ENCODE data around the gene PKHD1. TPM values are rescaled to one million over a fixed set of nuclear protein-coding genes. Genes with fewer than 3 reads are reported as not detected.

Gene PKHD1
- total RNA-seq, 1 experiment from 2014 or later: not detected

DNA sequence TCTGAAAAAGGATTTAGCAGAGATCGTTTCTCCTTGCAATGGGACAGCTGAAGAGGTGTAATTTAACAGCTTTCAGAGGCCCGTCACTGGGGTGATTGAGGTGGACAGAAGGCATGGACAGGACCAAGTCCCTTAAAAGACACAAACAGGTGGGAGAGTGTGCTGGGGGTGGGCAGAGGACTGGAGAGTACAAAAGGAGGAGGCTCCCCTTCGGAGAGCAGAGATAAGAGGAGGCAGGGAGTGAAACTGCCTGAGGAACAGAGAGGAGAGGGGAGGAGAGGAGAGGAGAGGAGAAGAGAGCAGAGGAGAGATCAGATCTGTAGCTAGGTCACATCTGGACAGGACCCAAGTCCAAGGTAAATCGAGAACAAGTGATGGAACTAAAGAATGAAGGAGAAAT lies 48.6 kb upstream of the PKHD1 start:
- no peak for TF ChIP-seq SIN3A (IDR thresholded peaks at IDR 0.05; ENCODE audit: borderline replicate concordance, insufficient read depth, low read depth, low read length)
- TF ChIP-seq, protein P1, sequence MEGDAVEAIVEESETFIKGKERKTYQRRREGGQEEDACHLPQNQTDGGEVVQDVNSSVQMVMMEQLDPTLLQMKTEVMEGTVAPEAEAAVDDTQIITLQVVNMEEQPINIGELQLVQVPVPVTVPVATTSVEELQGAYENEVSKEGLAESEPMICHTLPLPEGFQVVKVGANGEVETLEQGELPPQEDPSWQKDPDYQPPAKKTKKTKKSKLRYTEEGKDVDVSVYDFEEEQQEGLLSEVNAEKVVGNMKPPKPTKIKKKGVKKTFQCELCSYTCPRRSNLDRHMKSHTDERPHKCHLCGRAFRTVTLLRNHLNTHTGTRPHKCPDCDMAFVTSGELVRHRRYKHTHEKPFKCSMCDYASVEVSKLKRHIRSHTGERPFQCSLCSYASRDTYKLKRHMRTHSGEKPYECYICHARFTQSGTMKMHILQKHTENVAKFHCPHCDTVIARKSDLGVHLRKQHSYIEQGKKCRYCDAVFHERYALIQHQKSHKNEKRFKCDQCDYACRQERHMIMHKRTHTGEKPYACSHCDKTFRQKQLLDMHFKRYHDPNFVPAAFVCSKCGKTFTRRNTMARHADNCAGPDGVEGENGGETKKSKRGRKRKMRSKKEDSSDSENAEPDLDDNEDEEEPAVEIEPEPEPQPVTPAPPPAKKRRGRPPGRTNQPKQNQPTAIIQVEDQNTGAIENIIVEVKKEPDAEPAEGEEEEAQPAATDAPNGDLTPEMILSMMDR (IDR thresholded peaks at IDR 0.05): no peak
- TF ChIP-seq, protein P2, sequence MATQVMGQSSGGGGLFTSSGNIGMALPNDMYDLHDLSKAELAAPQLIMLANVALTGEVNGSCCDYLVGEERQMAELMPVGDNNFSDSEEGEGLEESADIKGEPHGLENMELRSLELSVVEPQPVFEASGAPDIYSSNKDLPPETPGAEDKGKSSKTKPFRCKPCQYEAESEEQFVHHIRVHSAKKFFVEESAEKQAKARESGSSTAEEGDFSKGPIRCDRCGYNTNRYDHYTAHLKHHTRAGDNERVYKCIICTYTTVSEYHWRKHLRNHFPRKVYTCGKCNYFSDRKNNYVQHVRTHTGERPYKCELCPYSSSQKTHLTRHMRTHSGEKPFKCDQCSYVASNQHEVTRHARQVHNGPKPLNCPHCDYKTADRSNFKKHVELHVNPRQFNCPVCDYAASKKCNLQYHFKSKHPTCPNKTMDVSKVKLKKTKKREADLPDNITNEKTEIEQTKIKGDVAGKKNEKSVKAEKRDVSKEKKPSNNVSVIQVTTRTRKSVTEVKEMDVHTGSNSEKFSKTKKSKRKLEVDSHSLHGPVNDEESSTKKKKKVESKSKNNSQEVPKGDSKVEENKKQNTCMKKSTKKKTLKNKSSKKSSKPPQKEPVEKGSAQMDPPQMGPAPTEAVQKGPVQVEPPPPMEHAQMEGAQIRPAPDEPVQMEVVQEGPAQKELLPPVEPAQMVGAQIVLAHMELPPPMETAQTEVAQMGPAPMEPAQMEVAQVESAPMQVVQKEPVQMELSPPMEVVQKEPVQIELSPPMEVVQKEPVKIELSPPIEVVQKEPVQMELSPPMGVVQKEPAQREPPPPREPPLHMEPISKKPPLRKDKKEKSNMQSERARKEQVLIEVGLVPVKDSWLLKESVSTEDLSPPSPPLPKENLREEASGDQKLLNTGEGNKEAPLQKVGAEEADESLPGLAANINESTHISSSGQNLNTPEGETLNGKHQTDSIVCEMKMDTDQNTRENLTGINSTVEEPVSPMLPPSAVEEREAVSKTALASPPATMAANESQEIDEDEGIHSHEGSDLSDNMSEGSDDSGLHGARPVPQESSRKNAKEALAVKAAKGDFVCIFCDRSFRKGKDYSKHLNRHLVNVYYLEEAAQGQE (IDR thresholded peaks at IDR 0.05; ENCODE audit: insufficient read depth in 1 of 2, low read depth in 2 of 2, low read length in 1 of 2): no peak
- no peak for TF ChIP-seq POLR2AphosphoS5 (IDR thresholded peaks at IDR 0.05; ENCODE audit: low read depth, low read length)
- TF ChIP-seq TCF7L2 (IDR thresholded peaks at IDR 0.05; ENCODE audit: low read depth, low read length): no peak
- ATAC-seq: no peak
- no TSS peak for BruUV-seq (replicated peaks)
- H3K9me3 ChIP-seq (ENCODE audit: control insufficient read depth, insufficient read depth, low read depth, low read length): no peaks in the 10 kb centered on the region
- no peak overlapping the region for H3K27ac ChIP-seq (ENCODE audit: low read length)
- ChIA-PET CTCF (no interaction called here), POLR2A (no interaction called here)
- in situ Hi-C loops (cut with HindIII; ENCODE audit: low pct_unique_long_range_greater_than_20kb, low sequenced_read_pairs) (no loop called here), intact Hi-C loops (cut with micrococcal nuclease; ENCODE audit: unreplicated experiment) (no loop called here)
- no peak for DNase-seq (ENCODE audit: low read depth, low spot score)
- H3K4me3 ChIP-seq (ENCODE audit: low read depth in 2 of 2, low read length in 2 of 2): no peak overlapping the region
- no peaks in the 10 kb centered on the region for H3K4me1 ChIP-seq (ENCODE audit: control insufficient read depth, insufficient read depth, low read length)
- H3K27me3 ChIP-seq (ENCODE audit: control insufficient read depth, insufficient read depth, low read length): peaks cover 16% of the 10 kb centered on the region
- no peaks in the 10 kb centered on the region for H3K36me3 ChIP-seq (ENCODE audit: control insufficient read depth, insufficient read depth, low read length)

DNA sequence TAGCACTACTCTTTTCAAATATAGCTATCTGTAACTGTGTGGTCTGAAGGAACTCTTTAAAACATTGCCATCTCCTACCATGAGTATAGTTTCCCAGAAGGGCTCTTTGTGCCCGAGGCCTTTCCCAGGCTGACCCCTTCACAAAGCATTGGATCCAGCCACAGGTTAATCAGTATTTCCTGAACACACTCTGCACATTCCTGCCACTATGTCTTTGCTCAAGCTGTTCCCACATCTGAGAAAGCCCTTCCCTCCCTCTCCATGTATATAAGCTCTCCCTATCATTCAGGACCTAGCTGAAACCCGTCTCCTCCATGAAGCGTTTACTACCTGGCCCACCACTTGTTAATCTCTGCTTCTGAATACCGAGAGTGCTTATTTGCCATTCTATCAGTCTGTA lies 47.8 kb upstream of the PKHD1 start:
- no peaks in the 10 kb centered on the region for H3K36me3 ChIP-seq (ENCODE audit: control insufficient read depth, insufficient read depth, low read length)
- DNase-seq (ENCODE audit: low read depth, low spot score) (no peak), ATAC-seq (no peak)
- no peak overlapping the region for H3K27ac ChIP-seq (ENCODE audit: low read length)
- H3K4me3 ChIP-seq (ENCODE audit: low read depth in 2 of 2, low read length in 2 of 2): no peak overlapping the region
- no peaks in the 10 kb centered on the region for H3K4me1 ChIP-seq (ENCODE audit: control insufficient read depth, insufficient read depth, low read length)
- intact Hi-C loops (cut with micrococcal nuclease; ENCODE audit: unreplicated experiment) (no loop called here), in situ Hi-C loops (cut with HindIII; ENCODE audit: low pct_unique_long_range_greater_than_20kb, low sequenced_read_pairs) (no loop called here)
- no peak for TF ChIP-seq POLR2AphosphoS5 (IDR thresholded peaks at IDR 0.05; ENCODE audit: low read depth, low read length)
- TF ChIP-seq, protein P1 (IDR thresholded peaks at IDR 0.05): no peak
- TF ChIP-seq, protein P2 (IDR thresholded peaks at IDR 0.05; ENCODE audit: insufficient read depth in 1 of 2, low read depth in 2 of 2, low read length in 1 of 2): no peak
- no peak for TF ChIP-seq SIN3A (IDR thresholded peaks at IDR 0.05; ENCODE audit: borderline replicate concordance, insufficient read depth, low read depth, low read length)
- no peak for TF ChIP-seq TCF7L2 (IDR thresholded peaks at IDR 0.05; ENCODE audit: low read depth, low read length)
- BruUV-seq (replicated peaks): no TSS peak
- ChIA-PET POLR2A (no interaction called here), CTCF (no interaction called here)
- H3K27me3 ChIP-seq (ENCODE audit: control insufficient read depth, insufficient read depth, low read length): peaks cover 16% of the 10 kb centered on the region
- no peaks in the 10 kb centered on the region for H3K9me3 ChIP-seq (ENCODE audit: control insufficient read depth, insufficient read depth, low read depth, low read length)
